Mesothelial cell of epicardium (in vitro differentiated cells): ENCODE measurements around the gene SORCS3. TPM values are rescaled to one million over a fixed set of nuclear protein-coding genes. Genes with fewer than 3 reads are reported as not detected.

Source experiments
- DNase-seq, 2 experiments: peaks; one replicate each; pipeline ENCODE4 v3.0.0; 2021; ENCODE audit warnings: low spot score in 2 of 2; ENCODE audit not compliant: unreplicated experiment in 2 of 2
- H3K27ac Mint-ChIP-seq: 2 replicates; pipeline ENCODE4 v1.8.0; 2021; ENCODE audit warnings: mixed read lengths
- H3K27me3 Mint-ChIP-seq: 2 replicates; pipeline ENCODE4 v1.8.0; 2021; ENCODE audit warnings: low read depth, mixed read lengths
- H3K36me3 Mint-ChIP-seq: 2 replicates; pipeline ENCODE4 v1.8.0; 2021; ENCODE audit warnings: mixed read lengths
- H3K4me1 Mint-ChIP-seq: 2 replicates; pipeline ENCODE4 v1.8.0; 2021; ENCODE audit warnings: mixed read lengths
- H3K4me3 Mint-ChIP-seq: 2 replicates; pipeline ENCODE4 v1.8.0; 2021; ENCODE audit warnings: mild to moderate bottlenecking, moderate library complexity, mixed read lengths
- H3K9me3 Mint-ChIP-seq: 2 replicates; pipeline ENCODE4 v1.8.0; 2021; ENCODE audit warnings: mixed read lengths
- CTCF ChIP-seq: fragments of 200-600 bp; sonication (generic); IDR thresholded peaks from one replicate; pipeline ENCODE4 v1.5.0; 2021; ENCODE audit warnings: antibody characterized with exemption; ENCODE audit not compliant: unreplicated experiment
- total RNA-seq: library from RNA; stranded (reverse); gene quantifications from 3 replicates; pipeline ENCODE4 v1.2.1, GENCODE V29; 2021

SORCS3 gene
- total RNA-seq, 1 donor from 2014 or later: 0.04 TPM

- Mint-ChIP-seq H3K4me3 (no peak overlapping the region), H3K36me3 (no peaks in the 10 kb centered on the region), H3K27ac (no peak overlapping the region), H3K27me3 (peaks cover 13% of the 10 kb centered on the region), H3K4me1 (no peaks in the 10 kb centered on the region), H3K9me3 (no peaks in the 10 kb centered on the region)
- no peak for DNase-seq
- TF ChIP-seq CTCF: no peak
These were observed 383.1 kb downstream of the SORCS3 start for GRCh38 chr10:105024184-105024583.

- no peaks in the 10 kb centered on the region for H3K9me3 Mint-ChIP-seq
- DNase-seq: no peak
- no peak for TF ChIP-seq CTCF
- H3K4me1 Mint-ChIP-seq: no peaks in the 10 kb centered on the region
- H3K27me3 Mint-ChIP-seq: peaks cover 13% of the 10 kb centered on the region
- no peak overlapping the region for H3K27ac Mint-ChIP-seq
- no peak overlapping the region for H3K4me3 Mint-ChIP-seq
- H3K36me3 Mint-ChIP-seq: no peaks in the 10 kb centered on the region
These were observed 384.0 kb downstream of the SORCS3 start for GRCh38 chr10:105025092-105025491.

- Mint-ChIP-seq H3K9me3 (no peaks in the 10 kb centered on the region), H3K27ac (no peak overlapping the region), H3K4me3 (no peak overlapping the region), H3K27me3 (peaks cover 16% of the 10 kb centered on the region), H3K36me3 (no peaks in the 10 kb centered on the region), H3K4me1 (no peaks in the 10 kb centered on the region)
- no peak for TF ChIP-seq CTCF
- DNase-seq: no peak
These were observed 385.5 kb downstream of the SORCS3 start for GRCh38 chr10:105026566-105026965.

GRCh38 chr10:105029286-105029685, 388.2 kb downstream of the SORCS3 start:
- no peak overlapping the region for H3K4me3 Mint-ChIP-seq
- H3K36me3 Mint-ChIP-seq: no peaks in the 10 kb centered on the region
- no peak for TF ChIP-seq CTCF
- H3K27me3 Mint-ChIP-seq: peaks cover 32% of the 10 kb centered on the region
- H3K9me3 Mint-ChIP-seq: no peaks in the 10 kb centered on the region
- no peak for DNase-seq
- no peaks in the 10 kb centered on the region for H3K4me1 Mint-ChIP-seq
- H3K27ac Mint-ChIP-seq: no peak overlapping the region

GRCh38 chr10:105037022-105037421, 395.9 kb downstream of the SORCS3 start:
- no peaks in the 10 kb centered on the region for H3K9me3 Mint-ChIP-seq
- no peak for DNase-seq
- no peaks in the 10 kb centered on the region for H3K36me3 Mint-ChIP-seq
- no peak overlapping the region for H3K4me3 Mint-ChIP-seq
- H3K4me1 Mint-ChIP-seq: no peaks in the 10 kb centered on the region
- peaks cover 34% of the 10 kb centered on the region for H3K27me3 Mint-ChIP-seq
- H3K27ac Mint-ChIP-seq: no peak overlapping the region
- no peak for TF ChIP-seq CTCF

- H3K27ac Mint-ChIP-seq: no peak overlapping the region
- no peaks in the 10 kb centered on the region for H3K9me3 Mint-ChIP-seq
- DNase-seq: no peak
- H3K27me3 Mint-ChIP-seq: peaks cover 21% of the 10 kb centered on the region
- TF ChIP-seq CTCF: no peak
- H3K36me3 Mint-ChIP-seq: no peaks in the 10 kb centered on the region
- no peak overlapping the region for H3K4me3 Mint-ChIP-seq
- no peaks in the 10 kb centered on the region for H3K4me1 Mint-ChIP-seq
These were observed 400.9 kb downstream of the SORCS3 start for GRCh38 chr10:105041956-105042355.
